HepG2 (cell line): ENCODE measurements around the gene ALG14. TPM values are rescaled to one million over a fixed set of nuclear protein-coding genes. Genes with fewer than 3 reads are reported as not detected.

ENCODE experiments used
- ATF4 ChIP-seq, 2 experiments: fragments of 450-650 bp in 1 of 2; sonication (generic) in 1 of 2; formaldehyde crosslinking; IDR thresholded peaks; 2 replicates each; pipeline versions ENCODE4 v1.5.0 to v1.8.0; 2020 to 2022; ENCODE audit warnings: mild to moderate bottlenecking in 1 of 2, missing genetic modification reagents in 1 of 2
- CREB1 ChIP-seq, 2 experiments: fragments of 450-650 bp in 1 of 2; IDR thresholded peaks; 2 replicates each; pipeline ENCODE4 v1.6.1; 2016 to 2017; ENCODE audit warnings: control low read depth in 1 of 2, mild to moderate bottlenecking in 1 of 2, missing compliant biosample characterization in 1 of 2, missing genetic modification characterization in 1 of 2
- DZIP1 ChIP-seq: sonication (generic); formaldehyde crosslinking; IDR thresholded peaks from 2 replicates; pipeline ENCODE4 v1.5.0; 2020; ENCODE audit warnings: mild to moderate bottlenecking, missing genetic modification reagents
- E2F5 ChIP-seq: sonication (generic); formaldehyde crosslinking; conservative IDR thresholded peaks from 2 replicates; pipeline ENCODE4 v1.4.0; 2020; ENCODE audit warnings: missing genetic modification reagents
- GTF3A ChIP-seq: sonication (generic); formaldehyde crosslinking; conservative IDR thresholded peaks from 2 replicates; pipeline ENCODE4 v1.4.0; 2020; ENCODE audit warnings: mild to moderate bottlenecking, missing genetic modification reagents
- HIC2 ChIP-seq: sonication (generic); formaldehyde crosslinking; IDR thresholded peaks from 2 replicates; pipeline ENCODE4 v1.9.0; 2022; ENCODE audit warnings: low read depth, missing genetic modification reagents
- MTA1 ChIP-seq: sonication (generic); formaldehyde crosslinking; IDR thresholded peaks from 2 replicates; pipeline ENCODE4 v1.4.0; 2020; ENCODE audit warnings: missing genetic modification reagents, mild to moderate bottlenecking, borderline replicate concordance
- MTERF4 ChIP-seq: sonication (generic); formaldehyde crosslinking; IDR thresholded peaks from 2 replicates; pipeline ENCODE4 v1.8.0; 2023; ENCODE audit warnings: mild to moderate bottlenecking, missing genetic modification reagents
- PHB2 ChIP-seq: fragments of 450-650 bp; IDR thresholded peaks from 2 replicates; pipeline ENCODE4 v1.6.1; 2018; ENCODE audit not compliant: partially characterized antibody
- RBM39 ChIP-seq: fragments of 200-400 bp; formaldehyde crosslinking; IDR thresholded peaks from one replicate; pipeline ENCODE4 v1.6.1; 2018; ENCODE audit warnings: antibody characterized with exemption, mild to moderate bottlenecking, low read depth, low read length; ENCODE audit not compliant: poor library complexity, severe bottlenecking
- RNF2 ChIP-seq: fragments of 450-650 bp; conservative IDR thresholded peaks from 2 replicates; pipeline ENCODE4 v1.6.1; 2016; ENCODE audit warnings: low read depth
- SRSF1 ChIP-seq: fragments of 200-400 bp; formaldehyde crosslinking; optimal IDR thresholded peaks from 2 replicates; pipeline ENCODE3; 2017; ENCODE audit warnings: mild to moderate bottlenecking, low read depth, low read length, moderate library complexity
- TBX3 ChIP-seq: fragments of 450-650 bp; IDR thresholded peaks from 2 replicates; pipeline ENCODE4 v1.6.1; 2017; ENCODE audit warnings: antibody characterized with exemption, mild to moderate bottlenecking, inconsistent platforms, borderline replicate concordance
- TERF1 ChIP-seq: sonication (generic); formaldehyde crosslinking; IDR thresholded peaks from 2 replicates; pipeline ENCODE4 v1.8.0; 2022; ENCODE audit warnings: mild to moderate bottlenecking, missing genetic modification reagents, moderate library complexity
- U2AF1 ChIP-seq: fragments of 200-400 bp; formaldehyde crosslinking; optimal IDR thresholded peaks from 2 replicates; pipeline ENCODE3; 2017; ENCODE audit warnings: mild to moderate bottlenecking, low read depth, low read length
- ZFP37 ChIP-seq: sonication (generic); formaldehyde crosslinking; IDR thresholded peaks from 2 replicates; pipeline ENCODE4 v1.4.0; 2020; ENCODE audit warnings: missing genetic modification reagents, borderline replicate concordance
- ZNF205 ChIP-seq: IDR thresholded peaks from 2 replicates; pipeline ENCODE4 v1.6.1; 2018; ENCODE audit warnings: missing biosample characterization, missing genetic modification reagents
- ZNF557 ChIP-seq: sonication (generic); formaldehyde crosslinking; IDR thresholded peaks from 2 replicates; pipeline ENCODE4 v1.4.0; 2020; ENCODE audit warnings: missing genetic modification reagents
- ZNF691 ChIP-seq: sonication (generic); formaldehyde crosslinking; IDR thresholded peaks from 2 replicates; pipeline ENCODE4 v1.4.0; 2020; ENCODE audit warnings: missing genetic modification reagents, low read depth, mild to moderate bottlenecking, borderline replicate concordance
- ZSCAN25 ChIP-seq: sonication (generic); formaldehyde crosslinking; IDR thresholded peaks from 2 replicates; pipeline ENCODE4 v1.8.0; 2022; ENCODE audit warnings: mild to moderate bottlenecking, missing genetic modification reagents
- polyA plus RNA-seq, 8 experiments: library from polyadenylated mRNA; depleted of rRNA in 3 of 8; stranded (reverse) in 7 of 8; unstranded in 1 of 8; fragments of >200 nt; fragmentation: Illumina TruSeq in 4 of 8; extraction: Trizol in 4 of 8; gene quantifications; 2 replicates each; pipeline versions ENCODE4 v1.2.1 to v1.2.3, GENCODE V29; 2011 to 2016; ENCODE audit warnings: low read depth in 4 of 8, missing spikeins in 1 of 8, mixed read lengths in 1 of 8; ENCODE audit not compliant: insufficient read depth in 1 of 8
- total RNA-seq, 5 experiments: library from RNA; depleted of rRNA; stranded (reverse); fragments of >200 nt; fragmentation: Illumina TruSeq; extraction: Trizol; gene quantifications; 2 replicates each; pipeline ENCODE4 v1.2.3, GENCODE V29; 2016; ENCODE audit warnings: low read depth in 1 of 5

ALG14 gene
- total and polyA plus RNA-seq, 2 of the 13 experiments (the other 11 are each of a cell fraction or from before 2014, with no cell fraction given) = 4.5 to 12.7 TPM

- TF ChIP-seq MTERF4 (CRISPR knock-in tag) = no peak
- TF ChIP-seq ZNF691 (CRISPR knock-in tag) = no peak
- no peak for TF ChIP-seq ZFP37 (CRISPR knock-in tag)
- no peak for TF ChIP-seq GTF3A (CRISPR knock-in tag)
- TF ChIP-seq ZSCAN25 (CRISPR knock-in tag) = no peak
- no peak for TF ChIP-seq E2F5 (CRISPR knock-in tag)
- TF ChIP-seq ZNF205 (CRISPR knock-in tag) = no peak
- TF ChIP-seq RBM39 = no peak
- no peak for TF ChIP-seq DZIP1 (CRISPR knock-in tag)
- no peak for TF ChIP-seq HIC2 (CRISPR knock-in tag)
- no peak for TF ChIP-seq CREB1 (IDR thresholded peaks at IDR 0.05)
- peak; percentile 20; the same call in 1 of the 2 replicates for TF ChIP-seq CREB1 (CRISPR knock-in tag; IDR thresholded peaks at IDR 0.05)
- no peak for TF ChIP-seq TERF1 (CRISPR knock-in tag)
- TF ChIP-seq MTA1 (CRISPR knock-in tag) = no peak
- TF ChIP-seq U2AF1 = no peak
- TF ChIP-seq ATF4 (CRISPR knock-in tag; IDR thresholded peaks at IDR 0.05) = peak in 1 of 2 experiments; percentile 21; a peak in 1 of 4 replicates
- no peak for TF ChIP-seq RNF2
- TF ChIP-seq TBX3 = no peak
- no peak for TF ChIP-seq PHB2
- no peak for TF ChIP-seq SRSF1
- no peak for TF ChIP-seq ZNF557 (CRISPR knock-in tag)
These were observed 111.2 kb downstream of the ALG14 start (continued) for GRCh38 chr1:94961582-94961981.
